Measurements from ENCODE around the gene PGM1.

PGM1 gene

DNA sequence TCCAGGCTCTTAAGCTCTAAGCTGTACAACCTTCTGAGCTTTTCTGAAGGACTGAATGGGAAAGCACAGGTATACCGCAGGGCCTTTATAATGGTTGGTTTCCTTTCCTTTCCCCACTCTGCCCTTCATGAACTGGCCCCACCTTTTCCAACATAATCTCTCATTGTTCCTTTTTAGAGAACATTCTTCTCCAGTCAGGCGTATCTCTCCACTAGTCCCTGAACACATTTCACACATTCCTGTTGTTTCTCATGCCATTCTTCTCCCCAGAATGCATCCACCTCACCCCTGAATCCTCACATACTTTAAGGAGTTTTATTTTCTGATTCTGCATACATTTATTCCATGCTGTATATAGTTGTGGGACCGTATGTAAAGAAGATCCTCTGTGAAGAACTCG lies 41.3 kb downstream of the PGM1 start:
- no peak for DNase-seq (ENCODE audit: low spot score)
- TF ChIP-seq, protein P1, sequence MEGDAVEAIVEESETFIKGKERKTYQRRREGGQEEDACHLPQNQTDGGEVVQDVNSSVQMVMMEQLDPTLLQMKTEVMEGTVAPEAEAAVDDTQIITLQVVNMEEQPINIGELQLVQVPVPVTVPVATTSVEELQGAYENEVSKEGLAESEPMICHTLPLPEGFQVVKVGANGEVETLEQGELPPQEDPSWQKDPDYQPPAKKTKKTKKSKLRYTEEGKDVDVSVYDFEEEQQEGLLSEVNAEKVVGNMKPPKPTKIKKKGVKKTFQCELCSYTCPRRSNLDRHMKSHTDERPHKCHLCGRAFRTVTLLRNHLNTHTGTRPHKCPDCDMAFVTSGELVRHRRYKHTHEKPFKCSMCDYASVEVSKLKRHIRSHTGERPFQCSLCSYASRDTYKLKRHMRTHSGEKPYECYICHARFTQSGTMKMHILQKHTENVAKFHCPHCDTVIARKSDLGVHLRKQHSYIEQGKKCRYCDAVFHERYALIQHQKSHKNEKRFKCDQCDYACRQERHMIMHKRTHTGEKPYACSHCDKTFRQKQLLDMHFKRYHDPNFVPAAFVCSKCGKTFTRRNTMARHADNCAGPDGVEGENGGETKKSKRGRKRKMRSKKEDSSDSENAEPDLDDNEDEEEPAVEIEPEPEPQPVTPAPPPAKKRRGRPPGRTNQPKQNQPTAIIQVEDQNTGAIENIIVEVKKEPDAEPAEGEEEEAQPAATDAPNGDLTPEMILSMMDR (IDR thresholded peaks at IDR 0.05; ENCODE audit: poor library complexity, severe bottlenecking) = no peak
- no peaks in the 10 kb centered on the region for H3K27me3 ChIP-seq (ENCODE audit: insufficient read depth, poor library complexity, severe bottlenecking)
- peaks cover 18% of the 10 kb centered on the region for H3K4me1 ChIP-seq (ENCODE audit: insufficient read depth, poor library complexity, severe bottlenecking)
- no peak overlapping the region for H3K4me3 ChIP-seq (ENCODE audit: severe bottlenecking)
- H3K9me3 ChIP-seq (ENCODE audit: severe bottlenecking) = no peaks in the 10 kb centered on the region
- peaks cover 67% of the 10 kb centered on the region for H3K36me3 ChIP-seq (ENCODE audit: low read depth)
- ATAC-seq (ENCODE audit: low read depth) = no peak
- no peak overlapping the region for H3K27ac ChIP-seq (ENCODE audit: poor library complexity, severe bottlenecking)

- H3K27ac ChIP-seq (ENCODE audit: poor library complexity, severe bottlenecking) = no peak overlapping the region
- peaks cover 6% of the 10 kb centered on the region for H3K4me1 ChIP-seq (ENCODE audit: insufficient read depth, poor library complexity, severe bottlenecking)
- H3K27me3 ChIP-seq (ENCODE audit: insufficient read depth, poor library complexity, severe bottlenecking) = no peaks in the 10 kb centered on the region
- H3K36me3 ChIP-seq (ENCODE audit: low read depth) = peaks cover 65% of the 10 kb centered on the region
- no peak overlapping the region for H3K4me3 ChIP-seq (ENCODE audit: severe bottlenecking)
- no peak for DNase-seq (ENCODE audit: low spot score)
- no peaks in the 10 kb centered on the region for H3K9me3 ChIP-seq (ENCODE audit: severe bottlenecking)
- ATAC-seq (ENCODE audit: low read depth) = no peak
- TF ChIP-seq, protein P1 (IDR thresholded peaks at IDR 0.05; ENCODE audit: poor library complexity, severe bottlenecking) = no peak
These were observed 42.5 kb downstream of the PGM1 start for GRCh38 chr1:63635681-63636080.

GRCh38 chr1:63636192-63637105 lies 43.2 kb downstream of the PGM1 start:
- no peak for ATAC-seq (ENCODE audit: low read depth)
- Histone ChIP-seq H3K27me3 (ENCODE audit: insufficient read depth, poor library complexity, severe bottlenecking) (no peaks in the 10 kb centered on the region), H3K4me3 (ENCODE audit: severe bottlenecking) (no peak overlapping the region), H3K9me3 (ENCODE audit: severe bottlenecking) (no peaks in the 10 kb centered on the region), H3K4me1 (ENCODE audit: insufficient read depth, poor library complexity, severe bottlenecking) (no peaks in the 10 kb centered on the region), H3K36me3 (ENCODE audit: low read depth) (peaks cover 58% of the 10 kb centered on the region), H3K27ac (ENCODE audit: poor library complexity, severe bottlenecking) (no peak overlapping the region)
- DNase-seq (ENCODE audit: low spot score) = no peak
- TF ChIP-seq, protein P1 (IDR thresholded peaks at IDR 0.05; ENCODE audit: poor library complexity, severe bottlenecking) = no peak

DNA sequence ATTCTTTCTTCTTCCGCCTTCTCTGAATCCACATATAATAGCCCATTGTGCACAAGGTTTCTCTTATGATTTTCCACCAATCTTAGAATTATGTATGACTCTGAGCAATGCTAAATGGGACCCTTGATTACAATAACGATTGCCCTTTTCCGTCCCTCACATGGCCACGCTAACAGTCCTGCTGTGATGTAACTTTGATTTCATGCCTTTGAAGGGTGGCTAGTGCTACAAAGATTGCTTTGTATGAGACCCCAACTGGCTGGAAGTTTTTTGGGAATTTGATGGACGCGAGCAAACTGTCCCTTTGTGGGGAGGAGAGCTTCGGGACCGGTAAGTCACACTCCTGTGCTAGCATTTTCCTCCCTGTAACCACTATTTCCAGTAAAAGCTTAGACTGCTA lies 45.3 kb downstream of the PGM1 start:
- H3K27ac ChIP-seq (ENCODE audit: poor library complexity, severe bottlenecking) = no peak overlapping the region
- no peak overlapping the region for H3K4me3 ChIP-seq (ENCODE audit: severe bottlenecking)
- DNase-seq (ENCODE audit: low spot score) (no peak), ATAC-seq (ENCODE audit: low read depth) (no peak)
- H3K27me3 ChIP-seq (ENCODE audit: insufficient read depth, poor library complexity, severe bottlenecking) = no peaks in the 10 kb centered on the region
- TF ChIP-seq, protein P1 (IDR thresholded peaks at IDR 0.05; ENCODE audit: poor library complexity, severe bottlenecking) = no peak
- no peaks in the 10 kb centered on the region for H3K9me3 ChIP-seq (ENCODE audit: severe bottlenecking)
- no peaks in the 10 kb centered on the region for H3K4me1 ChIP-seq (ENCODE audit: insufficient read depth, poor library complexity, severe bottlenecking)
- H3K36me3 ChIP-seq (ENCODE audit: low read depth) = peaks cover 43% of the 10 kb centered on the region

DNA sequence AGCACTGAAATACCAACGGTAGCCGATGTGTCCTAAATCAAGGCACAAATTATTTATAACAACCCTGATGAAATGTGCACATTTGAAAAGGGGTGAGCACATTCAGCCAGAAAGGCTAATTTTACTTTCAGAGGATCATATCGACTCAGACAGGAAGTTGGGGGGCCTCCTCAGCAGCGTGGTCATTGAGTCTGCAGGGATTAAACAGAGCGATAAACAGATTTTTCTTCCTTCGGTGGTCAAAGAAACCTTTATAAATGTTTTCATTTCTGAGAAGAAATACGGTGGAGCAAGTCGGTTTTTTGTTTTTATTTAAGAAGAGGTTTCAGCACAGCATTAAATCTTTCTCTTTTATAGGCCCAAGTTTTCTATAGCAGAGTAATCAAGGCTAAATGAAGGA lies 45.7 kb downstream of the PGM1 start:
- no peaks in the 10 kb centered on the region for H3K4me1 ChIP-seq (ENCODE audit: insufficient read depth, poor library complexity, severe bottlenecking)
- H3K36me3 ChIP-seq (ENCODE audit: low read depth) = peaks cover 43% of the 10 kb centered on the region
- TF ChIP-seq, protein P1 (IDR thresholded peaks at IDR 0.05; ENCODE audit: poor library complexity, severe bottlenecking) = no peak
- no peak for DNase-seq (ENCODE audit: low spot score)
- no peak overlapping the region for H3K4me3 ChIP-seq (ENCODE audit: severe bottlenecking)
- H3K27ac ChIP-seq (ENCODE audit: poor library complexity, severe bottlenecking) = no peak overlapping the region
- ATAC-seq (ENCODE audit: low read depth) = no peak
- no peaks in the 10 kb centered on the region for H3K9me3 ChIP-seq (ENCODE audit: severe bottlenecking)
- no peaks in the 10 kb centered on the region for H3K27me3 ChIP-seq (ENCODE audit: insufficient read depth, poor library complexity, severe bottlenecking)

Measured in RWPE2 (cell line).